HL-60 (cell line): Measurements from ENCODE around the gene IL20RB.
"Not testable (repeated sequence)": the region's sequence is repeated elsewhere in the genome, so short reads cannot be mapped to it uniquely, and the experiment has no call there.

ENCODE experiments used
- CTCF ChIP-seq: IDR thresholded peaks from one replicate; pipeline ENCODE4 v1.5.1; 2011; ENCODE audit warnings: low read length, control low read depth, inconsistent platforms; ENCODE audit not compliant: insufficient read depth
- GABPA ChIP-seq: IDR thresholded peaks from 2 replicates; pipeline ENCODE4 v1.6.1; 2012; ENCODE audit warnings: low read depth
- POLR2AphosphoS5 ChIP-seq: IDR thresholded peaks from 2 replicates; pipeline ENCODE4 v1.6.1; 2012; ENCODE audit warnings: low read depth
- SPI1 ChIP-seq: IDR thresholded peaks from 2 replicates; pipeline ENCODE4 v1.6.1; 2012; ENCODE audit warnings: low read depth, mild to moderate bottlenecking, borderline replicate concordance
- TF ChIP-seq, protein P1 (sequence below): IDR thresholded peaks from 2 replicates; pipeline ENCODE4 v1.6.1; 2012; ENCODE audit warnings: low read depth; ENCODE audit not compliant: insufficient replicate concordance

DNA sequence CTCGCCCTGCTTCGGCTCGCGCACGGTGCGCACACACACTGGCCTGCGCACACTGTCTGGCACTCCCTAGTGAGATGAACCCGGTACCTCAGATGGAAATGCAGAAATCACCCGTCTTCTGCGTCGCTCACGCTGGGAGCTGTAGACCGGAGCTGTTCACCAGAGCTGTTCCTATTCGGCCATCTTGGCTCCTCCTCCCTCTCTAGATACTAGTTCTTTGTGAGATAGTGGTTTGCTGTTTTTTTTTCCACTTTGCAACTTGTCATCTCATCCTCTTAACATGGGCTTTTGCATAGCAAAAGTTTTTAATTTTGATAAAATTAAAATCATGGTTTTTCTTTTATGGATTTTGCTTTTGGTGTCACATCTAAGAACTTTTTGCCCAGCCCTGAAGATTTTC is 11.8 kb downstream of the IL20RB start:
- not testable (repeated sequence) for TF ChIP-seq CTCF, POLR2AphosphoS5, GABPA, SPI1
- TF ChIP-seq, protein P1, sequence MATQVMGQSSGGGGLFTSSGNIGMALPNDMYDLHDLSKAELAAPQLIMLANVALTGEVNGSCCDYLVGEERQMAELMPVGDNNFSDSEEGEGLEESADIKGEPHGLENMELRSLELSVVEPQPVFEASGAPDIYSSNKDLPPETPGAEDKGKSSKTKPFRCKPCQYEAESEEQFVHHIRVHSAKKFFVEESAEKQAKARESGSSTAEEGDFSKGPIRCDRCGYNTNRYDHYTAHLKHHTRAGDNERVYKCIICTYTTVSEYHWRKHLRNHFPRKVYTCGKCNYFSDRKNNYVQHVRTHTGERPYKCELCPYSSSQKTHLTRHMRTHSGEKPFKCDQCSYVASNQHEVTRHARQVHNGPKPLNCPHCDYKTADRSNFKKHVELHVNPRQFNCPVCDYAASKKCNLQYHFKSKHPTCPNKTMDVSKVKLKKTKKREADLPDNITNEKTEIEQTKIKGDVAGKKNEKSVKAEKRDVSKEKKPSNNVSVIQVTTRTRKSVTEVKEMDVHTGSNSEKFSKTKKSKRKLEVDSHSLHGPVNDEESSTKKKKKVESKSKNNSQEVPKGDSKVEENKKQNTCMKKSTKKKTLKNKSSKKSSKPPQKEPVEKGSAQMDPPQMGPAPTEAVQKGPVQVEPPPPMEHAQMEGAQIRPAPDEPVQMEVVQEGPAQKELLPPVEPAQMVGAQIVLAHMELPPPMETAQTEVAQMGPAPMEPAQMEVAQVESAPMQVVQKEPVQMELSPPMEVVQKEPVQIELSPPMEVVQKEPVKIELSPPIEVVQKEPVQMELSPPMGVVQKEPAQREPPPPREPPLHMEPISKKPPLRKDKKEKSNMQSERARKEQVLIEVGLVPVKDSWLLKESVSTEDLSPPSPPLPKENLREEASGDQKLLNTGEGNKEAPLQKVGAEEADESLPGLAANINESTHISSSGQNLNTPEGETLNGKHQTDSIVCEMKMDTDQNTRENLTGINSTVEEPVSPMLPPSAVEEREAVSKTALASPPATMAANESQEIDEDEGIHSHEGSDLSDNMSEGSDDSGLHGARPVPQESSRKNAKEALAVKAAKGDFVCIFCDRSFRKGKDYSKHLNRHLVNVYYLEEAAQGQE = not testable (repeated sequence)
